ACC112 (cell line): ENCODE data around the gene FNDC3A.

Source experiments
- H2AFZ ChIP-seq: fragments of 200-600 bp; sonication (generic); one replicate; pipeline ENCODE4 v1.6.0; 2017; ENCODE audit warnings: antibody characterized with exemption, low read length; ENCODE audit not compliant: unreplicated experiment
- H3K27ac ChIP-seq: fragments of 200-600 bp; sonication (generic); 2 replicates; pipeline ENCODE4 v1.5.1; 2014; ENCODE audit warnings: low read depth, mild to moderate bottlenecking, antibody characterized with exemption, low read length, moderate library complexity
- H3K27me3 ChIP-seq: fragments of 200-600 bp; sonication (generic); 2 replicates; pipeline ENCODE4 v1.6.1; 2014; ENCODE audit warnings: mild to moderate bottlenecking, antibody characterized with exemption, low read length, moderate library complexity, mixed read lengths; ENCODE audit not compliant: insufficient read depth
- H3K36me3 ChIP-seq: fragments of 200-600 bp; sonication (generic); 2 replicates; pipeline ENCODE4 v1.6.1; 2016; ENCODE audit warnings: mild to moderate bottlenecking, antibody characterized with exemption, low read length, moderate library complexity, mixed read lengths; ENCODE audit not compliant: insufficient read depth
- H3K4me1 ChIP-seq: fragments of 200-600 bp; sonication (generic); one replicate; pipeline ENCODE4 v1.6.1; 2016; ENCODE audit warnings: low read length, mixed read lengths; ENCODE audit not compliant: insufficient read depth, unreplicated experiment, control insufficient read depth
- H3K4me3 ChIP-seq: fragments of 200-600 bp; sonication (generic); 2 replicates; pipeline ENCODE4 v1.5.1; 2014; ENCODE audit warnings: mild to moderate bottlenecking, low read depth, low read length
- H3K79me2 ChIP-seq: fragments of 200-600 bp; sonication (generic); one replicate; pipeline ENCODE4 v1.6.0; 2016; ENCODE audit warnings: low read length; ENCODE audit not compliant: control insufficient read depth, unreplicated experiment, insufficient read depth

Gene FNDC3A

GRCh38 chr13:49044008-49044407 is 68.3 kb downstream of the FNDC3A start:
- H3K79me2 ChIP-seq = peaks cover 13% of the 10 kb centered on the region

GRCh38 chr13:49044836-49045235 is 69.1 kb downstream of the FNDC3A start:
- H3K79me2 ChIP-seq = peaks cover 20% of the 10 kb centered on the region
- H2AFZ ChIP-seq = no peak overlapping the region

More at GRCh38 chr13:49044008-49044407, 68.3 kb downstream of the FNDC3A start:
- no peak overlapping the region for H3K4me3 ChIP-seq
- peaks cover 16% of the 10 kb centered on the region for H3K4me1 ChIP-seq
- no peaks in the 10 kb centered on the region for H3K36me3 ChIP-seq
- no peak overlapping the region for H2AFZ ChIP-seq
- no peaks in the 10 kb centered on the region for H3K27me3 ChIP-seq
- H3K27ac ChIP-seq = no peak overlapping the region

GRCh38 chr13:49046002-49046401 is 70.3 kb downstream of the FNDC3A start:
- Histone ChIP-seq H3K27ac (peak overlapping the region; percentile 64), H3K4me3 (no peak overlapping the region), H3K27me3 (no peaks in the 10 kb centered on the region), H3K36me3 (no peaks in the 10 kb centered on the region), H2AFZ (no peak overlapping the region), H3K79me2 (peaks cover 30% of the 10 kb centered on the region), H3K4me1 (peaks cover 16% of the 10 kb centered on the region)

More at GRCh38 chr13:49044836-49045235, 69.1 kb downstream of the FNDC3A start:
- peak overlapping the region; percentile 45 for H3K27ac ChIP-seq
- H3K27me3 ChIP-seq = no peaks in the 10 kb centered on the region
- H3K4me3 ChIP-seq = no peak overlapping the region
- no peaks in the 10 kb centered on the region for H3K36me3 ChIP-seq
- peaks cover 16% of the 10 kb centered on the region for H3K4me1 ChIP-seq

- H3K79me2 ChIP-seq = peaks cover 33% of the 10 kb centered on the region
- H2AFZ ChIP-seq = no peak overlapping the region
- peak overlapping the region; percentile 64 for H3K27ac ChIP-seq
- no peaks in the 10 kb centered on the region for H3K36me3 ChIP-seq
- H3K4me3 ChIP-seq = no peak overlapping the region
- H3K4me1 ChIP-seq = peaks cover 16% of the 10 kb centered on the region
- H3K27me3 ChIP-seq = no peaks in the 10 kb centered on the region
Observed at GRCh38 chr13:49046519-49046918, 70.8 kb downstream of the FNDC3A start.

GRCh38 chr13:49052813-49053212 is 77.1 kb downstream of the FNDC3A start:
- Histone ChIP-seq H3K4me3 (no peak overlapping the region), H3K79me2 (peaks cover 59% of the 10 kb centered on the region), H2AFZ (no peak overlapping the region), H3K4me1 (peaks cover 14% of the 10 kb centered on the region), H3K36me3 (peaks cover 4% of the 10 kb centered on the region; the same call in 1 of the 2 replicates), H3K27ac (no peak overlapping the region), H3K27me3 (no peaks in the 10 kb centered on the region)

- peaks cover 56% of the 10 kb centered on the region for H3K79me2 ChIP-seq
- H3K4me3 ChIP-seq = no peak overlapping the region
- H3K27me3 ChIP-seq = no peaks in the 10 kb centered on the region
- H3K36me3 ChIP-seq = peaks cover 4% of the 10 kb centered on the region; the same call in 1 of the 2 replicates
- H3K27ac ChIP-seq = no peak overlapping the region
- H3K4me1 ChIP-seq = peaks cover 14% of the 10 kb centered on the region
- H2AFZ ChIP-seq = no peak overlapping the region
Observed at GRCh38 chr13:49053215-49053614, 77.5 kb downstream of the FNDC3A start.

- H3K27ac ChIP-seq = no peak overlapping the region
- H3K4me1 ChIP-seq = peaks cover 14% of the 10 kb centered on the region
- no peak overlapping the region for H3K4me3 ChIP-seq
- H2AFZ ChIP-seq = no peak overlapping the region
- peaks cover 52% of the 10 kb centered on the region for H3K79me2 ChIP-seq
- H3K27me3 ChIP-seq = no peaks in the 10 kb centered on the region
- H3K36me3 ChIP-seq = peaks cover 8% of the 10 kb centered on the region
Observed at GRCh38 chr13:49053906-49054305, 78.2 kb downstream of the FNDC3A start.

GRCh38 chr13:49055021-49055420 is 79.3 kb downstream of the FNDC3A start:
- peaks cover 42% of the 10 kb centered on the region for H3K79me2 ChIP-seq
- H3K27ac ChIP-seq = no peak overlapping the region
- peaks cover 8% of the 10 kb centered on the region for H3K36me3 ChIP-seq
- H3K27me3 ChIP-seq = no peaks in the 10 kb centered on the region
- no peak overlapping the region for H3K4me3 ChIP-seq
- H2AFZ ChIP-seq = no peak overlapping the region
- H3K4me1 ChIP-seq = peaks cover 15% of the 10 kb centered on the region

- Histone ChIP-seq H3K4me3 (no peak overlapping the region), H2AFZ (no peak overlapping the region), H3K79me2 (peaks cover 24% of the 10 kb centered on the region), H3K4me1 (peaks cover 24% of the 10 kb centered on the region), H3K27me3 (no peaks in the 10 kb centered on the region), H3K27ac (no peak overlapping the region), H3K36me3 (peaks cover 8% of the 10 kb centered on the region)
Observed at GRCh38 chr13:49057176-49057575, 81.5 kb downstream of the FNDC3A start.

GRCh38 chr13:49058761-49059160 is 83.0 kb downstream of the FNDC3A start:
- no peak overlapping the region for H3K27ac ChIP-seq
- no peak overlapping the region for H3K4me3 ChIP-seq
- no peak overlapping the region for H2AFZ ChIP-seq
- H3K4me1 ChIP-seq = peaks cover 25% of the 10 kb centered on the region
- peaks cover 15% of the 10 kb centered on the region for H3K79me2 ChIP-seq
- H3K27me3 ChIP-seq = no peaks in the 10 kb centered on the region
- peaks cover 5% of the 10 kb centered on the region; the same call in 1 of the 2 replicates for H3K36me3 ChIP-seq

GRCh38 chr13:49060678-49061387 is 85.1 kb downstream of the FNDC3A start:
- Histone ChIP-seq H3K36me3 (peaks cover 5% of the 10 kb centered on the region; the same call in 1 of the 2 replicates), H3K79me2 (peaks cover 15% of the 10 kb centered on the region), H2AFZ (no peak overlapping the region), H3K4me1 (peaks cover 25% of the 10 kb centered on the region), H3K27ac (peak overlapping the region; percentile 21; the same call in 1 of the 2 replicates), H3K4me3 (no peak overlapping the region), H3K27me3 (no peaks in the 10 kb centered on the region)
